GM12878 (cell line): ENCODE data around the gene MOCOS.

Experiments
- BHLHE40 ChIP-seq, 2 experiments: fragments of 450-650 bp in 1 of 2; IDR thresholded peaks; 2 replicates each; pipeline ENCODE4 v1.6.1; 2011 to 2017; ENCODE audit warnings: low read depth in 2 of 2, borderline replicate concordance in 1 of 2, improper control_type of control experiment in 1 of 2, low read length in 1 of 2, mild to moderate bottlenecking in 1 of 2
- PML ChIP-seq: IDR thresholded peaks from 2 replicates; pipeline ENCODE4 v1.6.1; 2012; ENCODE audit warnings: low read length, inconsistent platforms
- RELA ChIP-seq: fragments of 450-650 bp; IDR thresholded peaks from 2 replicates; pipeline ENCODE4 v1.8.0; 2014; ENCODE audit warnings: borderline replicate concordance; ENCODE audit not compliant: partially characterized antibody
- SREBF2 ChIP-seq: IDR thresholded peaks from 2 replicates; pipeline ENCODE4 v1.6.1; 2012; ENCODE audit warnings: mild to moderate bottlenecking, low read length

DNA sequence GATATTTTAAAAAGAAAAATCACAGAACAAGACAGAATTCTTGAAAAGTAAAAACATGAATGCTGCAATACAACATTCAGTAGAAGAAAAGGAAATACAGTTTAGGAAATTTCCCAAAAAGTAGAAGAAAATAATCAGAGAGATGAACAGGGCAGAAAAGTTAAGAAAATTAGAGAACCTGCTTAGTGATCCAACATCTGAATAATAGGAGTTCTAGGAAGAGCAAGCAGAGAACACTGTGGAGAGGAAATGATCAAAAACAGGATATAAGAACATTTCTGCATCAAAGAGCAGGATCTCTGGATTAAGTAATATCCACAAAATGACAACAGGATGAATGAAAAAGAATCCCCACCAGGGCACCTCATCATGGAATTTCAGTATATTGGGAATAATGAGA lies 101.4 kb downstream of the MOCOS start:
- TF ChIP-seq SREBF2, result no peak
- TF ChIP-seq RELA, result no peak
- no peak for TF ChIP-seq PML
- TF ChIP-seq BHLHE40 (IDR thresholded peaks at IDR 0.05; ENCODE audit: borderline replicate concordance in 1 of 2, low read depth in 2 of 2, low read length in 1 of 2), result no peak
